ENCODE data around the gene UEVLD.

DNA sequence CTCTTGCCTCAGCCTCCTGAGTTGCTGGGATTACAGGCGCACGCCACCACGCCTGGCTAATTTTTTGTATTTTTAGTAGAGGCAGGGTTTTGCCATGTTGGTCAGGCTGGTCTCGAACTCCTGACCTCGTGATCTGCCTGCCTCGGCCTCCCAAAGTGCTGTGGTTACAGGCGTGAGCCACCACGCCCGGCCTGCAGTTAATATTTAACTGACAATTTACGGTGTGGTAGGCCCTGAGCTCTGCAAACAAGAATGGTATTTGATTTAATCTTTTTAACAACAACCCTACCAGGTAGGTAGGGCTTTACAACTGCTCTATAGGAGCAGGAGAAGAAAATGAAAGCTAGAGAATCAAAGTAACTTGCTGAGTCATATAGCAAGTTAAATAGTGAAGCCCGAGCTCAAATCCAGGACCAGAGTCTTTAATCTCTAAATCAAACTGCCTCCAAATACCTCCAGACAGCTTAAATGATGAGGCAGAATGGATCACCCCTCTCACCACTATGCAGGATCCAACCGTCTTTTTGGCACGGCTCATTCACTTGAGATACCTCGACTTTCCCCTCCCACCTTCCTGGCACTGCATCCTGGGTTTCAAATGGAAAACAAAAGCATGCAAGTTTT, 9.4 kb downstream of the UEVLD start:
- TF ChIP-seq, protein P1, sequence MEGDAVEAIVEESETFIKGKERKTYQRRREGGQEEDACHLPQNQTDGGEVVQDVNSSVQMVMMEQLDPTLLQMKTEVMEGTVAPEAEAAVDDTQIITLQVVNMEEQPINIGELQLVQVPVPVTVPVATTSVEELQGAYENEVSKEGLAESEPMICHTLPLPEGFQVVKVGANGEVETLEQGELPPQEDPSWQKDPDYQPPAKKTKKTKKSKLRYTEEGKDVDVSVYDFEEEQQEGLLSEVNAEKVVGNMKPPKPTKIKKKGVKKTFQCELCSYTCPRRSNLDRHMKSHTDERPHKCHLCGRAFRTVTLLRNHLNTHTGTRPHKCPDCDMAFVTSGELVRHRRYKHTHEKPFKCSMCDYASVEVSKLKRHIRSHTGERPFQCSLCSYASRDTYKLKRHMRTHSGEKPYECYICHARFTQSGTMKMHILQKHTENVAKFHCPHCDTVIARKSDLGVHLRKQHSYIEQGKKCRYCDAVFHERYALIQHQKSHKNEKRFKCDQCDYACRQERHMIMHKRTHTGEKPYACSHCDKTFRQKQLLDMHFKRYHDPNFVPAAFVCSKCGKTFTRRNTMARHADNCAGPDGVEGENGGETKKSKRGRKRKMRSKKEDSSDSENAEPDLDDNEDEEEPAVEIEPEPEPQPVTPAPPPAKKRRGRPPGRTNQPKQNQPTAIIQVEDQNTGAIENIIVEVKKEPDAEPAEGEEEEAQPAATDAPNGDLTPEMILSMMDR (IDR thresholded peaks at IDR 0.05), result no peak
- TF ChIP-seq EZH2 (IDR thresholded peaks at IDR 0.05; ENCODE audit: borderline replicate concordance, insufficient read depth, low read depth, low read length, poor library complexity, severe bottlenecking), result no peak

Data from B cell (primary cell).